Endothelial cell of umbilical vein (primary cell): ENCODE results near the gene GATD1. TPM values are rescaled to one million over a fixed set of nuclear protein-coding genes. Genes with fewer than 3 reads are reported as not detected.

ENCODE experiments used
- BruUV-seq: library from RNA; stranded (reverse); fragments of 400-500 nt; replicated peaks from 2 replicates; lab custom pipeline; 2021; lab: Mats Ljungman, UMichigan
- CTCF ChIA-PET: fragments of 300-600, 350-600 bp; sonication (Branson Sonifier 250); formaldehyde crosslinking; loops from one replicate; lab custom pipeline; 2021; ENCODE audit warnings: antibody characterized with exemption, inconsistent platforms; lab: Charles Lee
- POLR2A ChIA-PET: fragments of 300-600, 350-600 bp; sonication (Branson Sonifier 250); formaldehyde crosslinking; loops from one replicate; lab custom pipeline; 2021; ENCODE audit warnings: antibody characterized with exemption, inconsistent platforms; lab: Charles Lee
- DNase-seq: peaks from one replicate; pipeline ENCODE4 v3.0.0-alpha.2; 2011; ENCODE audit warnings: low read depth, low spot score
- FAIRE-seq: peaks from 2 replicates; lab custom pipeline; 2011; peaks lifted over from hg19 to GRCh38; lab: Jason Lieb, UNC
- H2AFZ ChIP-seq: 2 replicates; pipeline ENCODE4 v1.6.0; 2012; ENCODE audit warnings: low read depth, low read length, control low read depth, inconsistent platforms
- H3K27ac ChIP-seq: 2 replicates; pipeline ENCODE4 v1.5.1; 2011; ENCODE audit warnings: low read depth, mild to moderate bottlenecking, control low read depth, low read length, moderate library complexity; ENCODE audit not compliant: insufficient read depth
- H3K27me3 ChIP-seq, 2 experiments: 2 replicates each; pipeline versions ENCODE4 v1.6.0 to v1.6.1; 2011; ENCODE audit warnings: low read length in 2 of 2, mixed read lengths in 1 of 2; ENCODE audit not compliant: control insufficient read depth in 2 of 2, insufficient read depth in 2 of 2
- H3K36me3 ChIP-seq, 2 experiments: 2 replicates in 1 of 2; 3 replicates in 1 of 2; pipeline ENCODE4 v1.5.1; 2011; ENCODE audit warnings: low read length in 2 of 2, mild to moderate bottlenecking in 1 of 2, moderate library complexity in 1 of 2; ENCODE audit not compliant: control insufficient read depth in 2 of 2, insufficient read depth in 2 of 2; ENCODE audit errors: extremely low read depth in 1 of 2
- H3K4me1 ChIP-seq: 3 replicates; pipeline ENCODE4 v1.5.1; 2011; ENCODE audit warnings: mild to moderate bottlenecking, low read length; ENCODE audit not compliant: control insufficient read depth, insufficient read depth; ENCODE audit errors: extremely low read depth
- H3K4me2 ChIP-seq: 2 replicates; pipeline ENCODE4 v1.6.1; 2011; ENCODE audit warnings: low read length, control low read depth, mixed read lengths; ENCODE audit not compliant: insufficient read depth
- H3K4me3 ChIP-seq, 3 experiments: fragments of 200-600 bp in 1 of 3; sonication (generic), shearing (Covaris generic) in 1 of 3; replicated peaks in 1 of 3; 2 replicates each; pipeline ENCODE4 v1.5.1; 2011 to 2016; ENCODE audit warnings: control low read depth in 3 of 3, low read length in 3 of 3, mild to moderate bottlenecking in 2 of 3, inconsistent platforms in 1 of 3, low read depth in 1 of 3, moderate library complexity in 1 of 3; ENCODE audit not compliant: insufficient read depth in 1 of 3
- H3K79me2 ChIP-seq: 2 replicates; pipeline ENCODE4 v1.6.0; 2012; ENCODE audit warnings: low read length, inconsistent platforms; ENCODE audit not compliant: control insufficient read depth, insufficient read depth
- H3K9ac ChIP-seq: replicated peaks from 2 replicates; pipeline ENCODE3; 2011; ENCODE audit warnings: low read length, control low read depth; ENCODE audit not compliant: insufficient read depth; ENCODE audit errors: extremely low read depth
- H3K9me1 ChIP-seq: replicated peaks from 3 replicates; pipeline ENCODE4 v1.6.0; 2011; ENCODE audit warnings: mild to moderate bottlenecking, low read length; ENCODE audit not compliant: control insufficient read depth, insufficient read depth; ENCODE audit errors: extremely low read depth
- H3K9me3 ChIP-seq: replicated peaks from 2 replicates; pipeline ENCODE4 v1.5.1; 2012; ENCODE audit warnings: low read length, inconsistent platforms; ENCODE audit not compliant: control insufficient read depth, insufficient read depth
- H4K20me1 ChIP-seq: replicated peaks from 2 replicates; pipeline ENCODE3; 2011; ENCODE audit warnings: mild to moderate bottlenecking, low read length; ENCODE audit not compliant: control insufficient read depth, insufficient read depth; ENCODE audit errors: extremely low read depth
- CTCF ChIP-seq, 2 donors: IDR thresholded peaks; 1 replicate in 1 of 2; 2 replicates in 1 of 2; pipeline ENCODE4 v1.5.1; 2011; ENCODE audit warnings: low read length in 2 of 2, mild to moderate bottlenecking in 2 of 2, moderate library complexity in 2 of 2, control low read depth in 1 of 2, inconsistent platforms in 1 of 2, low read depth in 1 of 2; ENCODE audit not compliant: insufficient read depth in 1 of 2; ENCODE audit errors: extremely low read depth in 1 of 2
- MYC ChIP-seq: IDR thresholded peaks from one replicate; pipeline ENCODE4 v1.6.1; 2011; ENCODE audit warnings: mild to moderate bottlenecking, low read depth, low read length
- POLR2A ChIP-seq: IDR thresholded peaks from 2 replicates; pipeline ENCODE4 v1.6.1; 2012; ENCODE audit warnings: low read depth, mild to moderate bottlenecking, control low read depth, low read length
- POLR2AphosphoS5 ChIP-seq: IDR thresholded peaks from 2 replicates; pipeline ENCODE4 v1.6.1; 2012; ENCODE audit warnings: low read depth, mild to moderate bottlenecking, control low read depth, low read length, moderate library complexity; ENCODE audit not compliant: insufficient read depth
- dilution Hi-C: fragments of 300-500 bp; cut with MboI; formaldehyde crosslinking; loops from one replicate; pipeline ENCODE4 v1.15.0; 2019; ENCODE audit warnings: low sequenced_read_pairs; ENCODE audit not compliant: extremely low pct_ligation_motif_present
- intact Hi-C: fragments of 100-400 bp; cut with micrococcal nuclease; formaldehyde crosslinking; loops from one replicate; pipeline ENCODE4 v1.10.0; 2022
- polyA plus RNA-seq, 4 experiments: library from polyadenylated mRNA; depleted of rRNA in 3 of 4; stranded (reverse) in 3 of 4; unstranded in 1 of 4; fragments of >200 nt; gene quantifications; 2 replicates each; pipeline versions ENCODE4 v1.2.1 to v1.2.3, GENCODE V29; 2011 to 2012; ENCODE audit warnings: missing spikeins in 1 of 4
- total RNA-seq: library from RNA; stranded (reverse); gene quantifications from 2 replicates; pipeline ENCODE4 v1.2.3, GENCODE V29; 2021

GATD1 gene
- total and polyA plus RNA-seq, 2 donors (not counting 3 experiments of a cell fraction or from before 2014, with no cell fraction given), result 70.6 to 83.1 TPM

GRCh38 chr11:727859-728748, 49.2 kb downstream of the GATD1 start:
- no peak overlapping the region for H3K4me3 ChIP-seq
- dilution Hi-C loops (no loop called here), intact Hi-C loops (loop anchor here (1.0 to 5.0 kb wide), 2 partner anchors 66 to 171 kb away; no protein-coding TSS in a partner anchor)
- BruUV-seq, result no TSS peak
- peak; percentile 12 for TF ChIP-seq POLR2AphosphoS5
- peak; percentile 96 to 100 for TF ChIP-seq CTCF (IDR thresholded peaks at IDR 0.05; ENCODE audit: extremely low read depth in 1 of 2, insufficient read depth in 1 of 2, low read depth in 1 of 2, low read length in 2 of 2)
- no peak for TF ChIP-seq MYC
- TF ChIP-seq POLR2A, result no peak
- no peaks in the 10 kb centered on the region for H3K9me1 ChIP-seq
- no peak overlapping the region for H3K27ac ChIP-seq
- H2AFZ ChIP-seq, result no peak overlapping the region
- no peaks in the 10 kb centered on the region for H4K20me1 ChIP-seq
- H3K79me2 ChIP-seq, result no peaks in the 10 kb centered on the region
- no peak overlapping the region for H3K4me2 ChIP-seq
- H3K4me1 ChIP-seq, result no peaks in the 10 kb centered on the region
- POLR2A ChIA-PET, result no interaction called here
- no peaks in the 10 kb centered on the region for H3K36me3 ChIP-seq
- CTCF ChIA-PET, result interaction anchor here (0.6 to 3.7 kb wide), 13 partner anchors 10 to 173 kb away, joined by 3 to 26 read pairs (median 6); partner anchors contain the start of genes CEND1, DEAF1, EPS8L2 and PHRF1
- FAIRE-seq, result no peak
- H3K9ac ChIP-seq, result no peak overlapping the region
- DNase-seq, result peak; percentile 60
- H3K9me3 ChIP-seq, result no peaks in the 10 kb centered on the region
- H3K27me3 ChIP-seq, result peaks cover 8 to 9% of the 10 kb centered on the region in 2 experiments
